CD4-positive, alpha-beta T cell (primary cell): ENCODE data around the gene DNAJC4. TPM values are rescaled to one million over a fixed set of nuclear protein-coding genes. Genes with fewer than 3 reads are reported as not detected.

Experiments used
- ATAC-seq: fragments of 200-7000 bp; cut with Tn5 transposase; one replicate; pipeline ENCODE4 v1.10.0; 2022; ENCODE audit warnings: mild to moderate bottlenecking; ENCODE audit not compliant: poor library complexity
- CTCF ChIA-PET: fragments of 350-600 bp; sonication (Branson Sonifier 250); formaldehyde crosslinking; loops from one replicate; lab custom pipeline; 2021; ENCODE audit warnings: antibody characterized with exemption, inconsistent platforms; lab: Charles Lee
- POLR2A ChIA-PET: fragments of 350-600 bp; sonication (Branson Sonifier 250); formaldehyde crosslinking; loops from one replicate; lab custom pipeline; 2021; ENCODE audit warnings: antibody characterized with exemption, inconsistent platforms; lab: Charles Lee
- DNase-seq, 14 experiments: peaks; one replicate each; pipeline ENCODE4 v3.0.0-alpha.2; 2013 to 2020; ENCODE audit warnings: mixed read lengths in 2 of 14
- H3K27ac ChIP-seq, 2 donors: one replicate each; pipeline versions ENCODE4 v1.5.1 to v1.7.0; 2013; ENCODE audit warnings: low read length in 2 of 2, low read depth in 1 of 2, mild to moderate bottlenecking in 1 of 2
- H3K27me3 ChIP-seq, 2 experiments: 1 replicate in 1 of 2; 2 replicates in 1 of 2; pipeline versions ENCODE4 v1.6.1 to v1.7.0; 2013; ENCODE audit warnings: low read length in 2 of 2, control low read depth in 1 of 2, mild to moderate bottlenecking in 1 of 2, moderate library complexity in 1 of 2; ENCODE audit not compliant: insufficient read depth in 2 of 2, control insufficient read depth in 1 of 2
- H3K36me3 ChIP-seq: one replicate; pipeline ENCODE4 v1.6.1; 2013; ENCODE audit warnings: low read length, control low read depth; ENCODE audit not compliant: insufficient read depth
- H3K4me1 ChIP-seq: one replicate; pipeline ENCODE4 v1.6.1; 2013; ENCODE audit warnings: low read length, control low read depth; ENCODE audit not compliant: insufficient read depth
- H3K4me3 ChIP-seq: one replicate; pipeline ENCODE4 v1.5.1; 2013; ENCODE audit warnings: mild to moderate bottlenecking, low read length, moderate library complexity
- H3K9me3 ChIP-seq, 2 experiments: 1 replicate in 1 of 2; 2 replicates in 1 of 2; pipeline versions ENCODE4 v1.6.1 to v1.7.0; 2013; ENCODE audit warnings: low read length in 2 of 2, mild to moderate bottlenecking in 2 of 2, control low read depth in 1 of 2, moderate library complexity in 1 of 2; ENCODE audit not compliant: control insufficient read depth in 1 of 2, insufficient read depth in 1 of 2
- H3K27ac Mint-ChIP-seq: one replicate; pipeline ENCODE4 v1.8.0; 2020; ENCODE audit warnings: mixed read lengths
- H3K27me3 Mint-ChIP-seq: one replicate; pipeline ENCODE4 v1.8.0; 2021; ENCODE audit warnings: mixed read lengths
- H3K36me3 Mint-ChIP-seq: one replicate; pipeline ENCODE4 v1.8.0; 2021; ENCODE audit warnings: low read depth, mixed read lengths
- H3K4me1 Mint-ChIP-seq: one replicate; pipeline ENCODE4 v1.8.0; 2021; ENCODE audit warnings: low read depth, mixed read lengths
- H3K4me3 Mint-ChIP-seq: one replicate; pipeline ENCODE4 v1.8.0; 2020; ENCODE audit warnings: mild to moderate bottlenecking, mixed read lengths
- H3K9me3 Mint-ChIP-seq: one replicate; pipeline ENCODE4 v1.8.0; 2020; ENCODE audit warnings: mixed read lengths
- CTCF ChIP-seq: fragments of 200-600 bp; IDR thresholded peaks from one replicate; pipeline ENCODE4 v1.8.0; 2022; ENCODE audit warnings: antibody characterized with exemption, mild to moderate bottlenecking
- intact Hi-C, 2 experiments: fragments of 100-400 bp; cut with DNase I in 1 of 2; cut with micrococcal nuclease in 1 of 2; formaldehyde crosslinking; loops; one replicate each; pipeline versions ENCODE4 v1.15.1 to v1.9.0; 2023 to 2025; cut with DNase I, micrococcal nuclease
- total RNA-seq, 174 experiments: library from RNA in 2 of 174; stranded (reverse) in 2 of 174; gene quantifications; one replicate each; pipeline ENCODE4 v1.2.3 and lab custom pipeline; 2021 to 2026

The DNAJC4 gene
- total RNA-seq, 2 experiments from 2014 or later, result 35.9 to 37.9 TPM

- peaks cover 33% of the 10 kb centered on the region for H3K4me1 ChIP-seq
- no peak overlapping the region for H3K4me3 ChIP-seq
- CTCF ChIA-PET, result no interaction called here
- H3K36me3 ChIP-seq, result peaks cover 16% of the 10 kb centered on the region
- H3K36me3 Mint-ChIP-seq, result peaks cover 13% of the 10 kb centered on the region
- ATAC-seq (no peak), DNase-seq (no peak)
- no peaks in the 10 kb centered on the region for H3K27me3 ChIP-seq
- POLR2A ChIA-PET, result interaction anchor here (0.6 to 1.1 kb wide), 3 partner anchors 10 to 15 kb away, joined by 3 to 4 read pairs (median 3); no protein-coding TSS in a partner anchor
- no peaks in the 10 kb centered on the region for H3K9me3 Mint-ChIP-seq
- TF ChIP-seq CTCF, result no peak
- H3K9me3 ChIP-seq, result no peaks in the 10 kb centered on the region
- H3K27ac Mint-ChIP-seq, result no peak overlapping the region
- H3K4me3 Mint-ChIP-seq, result no peak overlapping the region
- H3K4me1 Mint-ChIP-seq, result peaks cover 8% of the 10 kb centered on the region
- H3K27ac ChIP-seq, result no peak overlapping the region
- no peaks in the 10 kb centered on the region for H3K27me3 Mint-ChIP-seq
- intact Hi-C loops, result loop anchor here in 1 of 2 experiments (10.0 kb wide), 1 partner anchor 399 kb away; no protein-coding TSS in a partner anchor
Measured at GRCh38 chr11:64255135-64256128, 25.1 kb downstream of the DNAJC4 start.

GRCh38 chr11:64256300-64256699 lies 26.0 kb downstream of the DNAJC4 start:
- no peak for TF ChIP-seq CTCF

GRCh38 chr11:64258356-64258755 lies 28.0 kb downstream of the DNAJC4 start:
- peaks cover 13% of the 10 kb centered on the region for H3K36me3 Mint-ChIP-seq
- ATAC-seq (no peak), DNase-seq (no peak)
- H3K27me3 Mint-ChIP-seq, result no peaks in the 10 kb centered on the region
- H3K4me3 Mint-ChIP-seq, result no peak overlapping the region
- intact Hi-C loops, result loop anchor here in 1 of 2 experiments (10.0 kb wide), 1 partner anchor 396 kb away; no protein-coding TSS in a partner anchor
- H3K27ac Mint-ChIP-seq, result no peak overlapping the region
- H3K9me3 ChIP-seq, result no peaks in the 10 kb centered on the region
- H3K27me3 ChIP-seq, result no peaks in the 10 kb centered on the region
- peaks cover 7% of the 10 kb centered on the region for H3K4me1 ChIP-seq
- H3K36me3 ChIP-seq, result peaks cover 24% of the 10 kb centered on the region
- CTCF ChIA-PET, result interaction anchor here (1.0 kb wide), 1 partner anchor 54 kb away, joined by 3 read pairs; no protein-coding TSS in a partner anchor
- TF ChIP-seq CTCF, result no peak
- POLR2A ChIA-PET, result no interaction called here
- H3K9me3 Mint-ChIP-seq, result no peaks in the 10 kb centered on the region
- no peaks in the 10 kb centered on the region for H3K4me1 Mint-ChIP-seq
- no peak overlapping the region for H3K27ac ChIP-seq
- no peak overlapping the region for H3K4me3 ChIP-seq

More at GRCh38 chr11:64256300-64256699, 26.0 kb downstream of the DNAJC4 start:
- Mint-ChIP-seq H3K36me3 (peaks cover 13% of the 10 kb centered on the region), H3K4me1 (peaks cover 8% of the 10 kb centered on the region), H3K4me3 (no peak overlapping the region), H3K9me3 (no peaks in the 10 kb centered on the region), H3K27me3 (no peaks in the 10 kb centered on the region), H3K27ac (no peak overlapping the region)
- ChIA-PET POLR2A (interaction anchor here (1.1 kb wide), 2 partner anchors 11 to 14 kb away, joined by 3 to 4 read pairs; no protein-coding TSS in a partner anchor), CTCF (no interaction called here)
- DNase-seq, result no peak
- no peaks in the 10 kb centered on the region for H3K27me3 ChIP-seq
- H3K9me3 ChIP-seq, result no peaks in the 10 kb centered on the region
- H3K27ac ChIP-seq, result no peak overlapping the region
- ATAC-seq, result no peak
- peaks cover 25% of the 10 kb centered on the region for H3K4me1 ChIP-seq
- intact Hi-C loops, result loop anchor here in 1 of 2 experiments (10.0 kb wide), 1 partner anchor 399 kb away; no protein-coding TSS in a partner anchor
- no peak overlapping the region for H3K4me3 ChIP-seq
- H3K36me3 ChIP-seq, result peaks cover 16% of the 10 kb centered on the region
